MM.1S (cell line): Measurements from ENCODE around the gene PPP1CA.
"Not testable (repeated sequence)": the region's sequence is repeated elsewhere in the genome, so short reads cannot be mapped to it uniquely, and the experiment has no call there.

Experiments
- EZH2 ChIP-seq: fragments of 300-600 bp; sonication (generic); optimal IDR thresholded peaks from 2 replicates; pipeline ENCODE3; 2017; ENCODE audit warnings: low read depth, mild to moderate bottlenecking, antibody characterized with exemption, low read length, mixed read lengths
- EZH2phosphoT487 ChIP-seq: fragments of 300-600 bp; sonication (generic); IDR thresholded peaks from 2 replicates; pipeline ENCODE4 v1.6.1; 2018; ENCODE audit warnings: antibody characterized with exemption, low read length
- TF ChIP-seq, protein P1 (sequence below): fragments of 300-600 bp; sonication (generic); IDR thresholded peaks from 2 replicates; pipeline ENCODE4 v1.5.1; 2016; ENCODE audit warnings: antibody characterized with exemption, low read length, mixed read lengths

- TF ChIP-seq, protein P1, sequence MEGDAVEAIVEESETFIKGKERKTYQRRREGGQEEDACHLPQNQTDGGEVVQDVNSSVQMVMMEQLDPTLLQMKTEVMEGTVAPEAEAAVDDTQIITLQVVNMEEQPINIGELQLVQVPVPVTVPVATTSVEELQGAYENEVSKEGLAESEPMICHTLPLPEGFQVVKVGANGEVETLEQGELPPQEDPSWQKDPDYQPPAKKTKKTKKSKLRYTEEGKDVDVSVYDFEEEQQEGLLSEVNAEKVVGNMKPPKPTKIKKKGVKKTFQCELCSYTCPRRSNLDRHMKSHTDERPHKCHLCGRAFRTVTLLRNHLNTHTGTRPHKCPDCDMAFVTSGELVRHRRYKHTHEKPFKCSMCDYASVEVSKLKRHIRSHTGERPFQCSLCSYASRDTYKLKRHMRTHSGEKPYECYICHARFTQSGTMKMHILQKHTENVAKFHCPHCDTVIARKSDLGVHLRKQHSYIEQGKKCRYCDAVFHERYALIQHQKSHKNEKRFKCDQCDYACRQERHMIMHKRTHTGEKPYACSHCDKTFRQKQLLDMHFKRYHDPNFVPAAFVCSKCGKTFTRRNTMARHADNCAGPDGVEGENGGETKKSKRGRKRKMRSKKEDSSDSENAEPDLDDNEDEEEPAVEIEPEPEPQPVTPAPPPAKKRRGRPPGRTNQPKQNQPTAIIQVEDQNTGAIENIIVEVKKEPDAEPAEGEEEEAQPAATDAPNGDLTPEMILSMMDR, result not testable (repeated sequence)
- TF ChIP-seq EZH2, EZH2phosphoT487: not testable (repeated sequence)
Measured at GRCh38 chr11:67402192-67402839, 658 bp upstream of the PPP1CA start.
